ENCODE measurements around the gene ATRNL1. TPM values are rescaled to one million over a fixed set of nuclear protein-coding genes. Genes with fewer than 3 reads are reported as not detected.
"Not testable (repeated sequence)": the region's sequence is repeated elsewhere in the genome, so short reads cannot be mapped to it uniquely, and the experiment has no call there.

Gene ATRNL1
- total RNA-seq, 2 donors from 2014 or later: 0.89 to 9.0 TPM

GRCh38 chr10:115790220-115790619 is 697.1 kb downstream of the ATRNL1 start:
- DNase-seq (no peak), ATAC-seq (no peak)
- intact Hi-C loops (cut with DNase I, micrococcal nuclease): loop anchor here (10.0 kb wide), 2 partner anchors 495 to 505 kb away; no protein-coding TSS in a partner anchor

- no peak for ATAC-seq
- no peak for DNase-seq
Measured at GRCh38 chr10:115795964-115796363, 702.8 kb downstream of the ATRNL1 start.

GRCh38 chr10:115801457-115801856 is 708.3 kb downstream of the ATRNL1 start:
- intact Hi-C loops (cut with DNase I, micrococcal nuclease): no loop called here
- ATAC-seq (no peak), DNase-seq (no peak)

More at GRCh38 chr10:115795964-115796363, 702.8 kb downstream of the ATRNL1 start:
- intact Hi-C loops (cut with DNase I, micrococcal nuclease): loop anchor here (5.0 to 10.0 kb wide), 3 partner anchors 489 to 591 kb away; no protein-coding TSS in a partner anchor

GRCh38 chr10:115801992-115802391 is 708.8 kb downstream of the ATRNL1 start:
- DNase-seq: no peak
- intact Hi-C loops (cut with DNase I, micrococcal nuclease): no loop called here
- peak; percentile 66 for ATAC-seq

GRCh38 chr10:115802911-115803310 is 709.7 kb downstream of the ATRNL1 start:
- DNase-seq (no peak), ATAC-seq (no peak)
- intact Hi-C loops (cut with DNase I, micrococcal nuclease): no loop called here

- ATAC-seq (no peak), DNase-seq (no peak)
- intact Hi-C loops (cut with DNase I, micrococcal nuclease): no loop called here
Measured at GRCh38 chr10:115814542-115814941, 721.4 kb downstream of the ATRNL1 start.

GRCh38 chr10:115818012-115818411 is 724.8 kb downstream of the ATRNL1 start:
- no peak for DNase-seq
- peak; percentile 80 for ATAC-seq
- intact Hi-C loops (cut with DNase I, micrococcal nuclease): no loop called here

- ATAC-seq (no peak), DNase-seq (no peak)
Measured at GRCh38 chr10:115826396-115826795, 733.2 kb downstream of the ATRNL1 start.

GRCh38 chr10:115827231-115828009 is 734.3 kb downstream of the ATRNL1 start:
- ATAC-seq (no peak), DNase-seq (no peak)

More at GRCh38 chr10:115826396-115826795, 733.2 kb downstream of the ATRNL1 start:
- intact Hi-C loops (cut with DNase I, micrococcal nuclease): no loop called here

GRCh38 chr10:115828182-115828581 is 735.0 kb downstream of the ATRNL1 start:
- intact Hi-C loops (cut with DNase I, micrococcal nuclease); ATAC-seq; DNase-seq: not testable (repeated sequence)

More at GRCh38 chr10:115827231-115828009, 734.3 kb downstream of the ATRNL1 start:
- intact Hi-C loops (cut with DNase I, micrococcal nuclease): no loop called here

GRCh38 chr10:115829521-115830205 is 736.5 kb downstream of the ATRNL1 start:
- no peak for ATAC-seq
- intact Hi-C loops (cut with DNase I, micrococcal nuclease): no loop called here
- no peak for DNase-seq

GRCh38 chr10:115830265-115830970 is 737.3 kb downstream of the ATRNL1 start:
- intact Hi-C loops (cut with DNase I, micrococcal nuclease): no loop called here
- DNase-seq (no peak), ATAC-seq (no peak)

- ATAC-seq (no peak), DNase-seq (no peak)
- intact Hi-C loops (cut with DNase I, micrococcal nuclease): no loop called here
Measured at GRCh38 chr10:115831016-115831415, 737.9 kb downstream of the ATRNL1 start.

GRCh38 chr10:115833119-115833518 is 740.0 kb downstream of the ATRNL1 start:
- DNase-seq (no peak), ATAC-seq (no peak)
- intact Hi-C loops (cut with DNase I, micrococcal nuclease): no loop called here

- intact Hi-C loops (cut with DNase I, micrococcal nuclease): no loop called here
- ATAC-seq (no peak), DNase-seq (no peak)
Measured at GRCh38 chr10:115844591-115844990, 751.4 kb downstream of the ATRNL1 start.

- ATAC-seq (no peak), DNase-seq (no peak)
- intact Hi-C loops (cut with DNase I, micrococcal nuclease): no loop called here
Measured at GRCh38 chr10:115845921-115846320, 752.8 kb downstream of the ATRNL1 start.

GRCh38 chr10:115846528-115846927 is 753.4 kb downstream of the ATRNL1 start:
- ATAC-seq (no peak), DNase-seq (no peak)
- intact Hi-C loops (cut with DNase I, micrococcal nuclease): no loop called here

GRCh38 chr10:115849197-115849596 is 756.0 kb downstream of the ATRNL1 start:
- no peak for DNase-seq
- intact Hi-C loops (cut with DNase I, micrococcal nuclease): no loop called here
- no peak for ATAC-seq

GRCh38 chr10:115850666-115851065 is 757.5 kb downstream of the ATRNL1 start:
- no peak for ATAC-seq
- DNase-seq: no peak
- intact Hi-C loops (cut with DNase I, micrococcal nuclease): no loop called here
